Gastroesophageal sphincter (tissue), 3 donors: ENCODE results near the gene EIF6.

Source experiments
- EP300 ChIP-seq: sonication (generic); formaldehyde crosslinking; IDR thresholded peaks from one replicate; pipeline ENCODE4 v1.6.1; 2017; ENCODE audit warnings: antibody characterized with exemption, mild to moderate bottlenecking
- POLR2A ChIP-seq, 2 donors: fragments of 450-650 bp; IDR thresholded peaks; one replicate each; pipeline ENCODE4 v1.6.1; 2017; ENCODE audit warnings: antibody characterized with exemption in 2 of 2, mild to moderate bottlenecking in 2 of 2, moderate library complexity in 1 of 2
- TF ChIP-seq, protein P1 (sequence below), 4 experiments: fragments of 200-600 bp in 2 of 4; fragments of 450-650 bp in 2 of 4; sonication (generic) in 1 of 4; IDR thresholded peaks; one replicate each; pipeline ENCODE4 v1.5.1; 2017 to 2019; ENCODE audit warnings: antibody characterized with exemption in 4 of 4, mild to moderate bottlenecking in 2 of 4, moderate library complexity in 2 of 4

DNA sequence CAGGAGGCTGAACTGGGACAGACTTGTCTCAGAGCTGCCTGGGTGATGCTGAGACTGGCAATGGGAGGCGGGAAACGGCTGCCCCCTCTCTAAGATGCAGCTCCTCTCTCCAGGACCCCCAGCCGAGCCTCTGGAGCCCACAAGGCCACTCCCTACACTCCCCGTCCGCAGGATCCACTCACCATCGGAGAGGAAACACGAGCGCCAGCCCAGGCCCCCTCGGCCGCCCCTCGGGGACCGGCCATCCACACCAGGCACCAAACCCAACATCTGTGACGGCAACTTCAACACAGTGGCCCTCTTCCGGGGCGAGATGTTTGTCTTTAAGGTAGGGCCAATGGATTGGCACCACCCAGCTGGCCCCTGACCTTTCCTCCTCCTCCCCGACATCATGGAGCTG lies 17.5 kb downstream of the EIF6 start:
- TF ChIP-seq, protein P1, sequence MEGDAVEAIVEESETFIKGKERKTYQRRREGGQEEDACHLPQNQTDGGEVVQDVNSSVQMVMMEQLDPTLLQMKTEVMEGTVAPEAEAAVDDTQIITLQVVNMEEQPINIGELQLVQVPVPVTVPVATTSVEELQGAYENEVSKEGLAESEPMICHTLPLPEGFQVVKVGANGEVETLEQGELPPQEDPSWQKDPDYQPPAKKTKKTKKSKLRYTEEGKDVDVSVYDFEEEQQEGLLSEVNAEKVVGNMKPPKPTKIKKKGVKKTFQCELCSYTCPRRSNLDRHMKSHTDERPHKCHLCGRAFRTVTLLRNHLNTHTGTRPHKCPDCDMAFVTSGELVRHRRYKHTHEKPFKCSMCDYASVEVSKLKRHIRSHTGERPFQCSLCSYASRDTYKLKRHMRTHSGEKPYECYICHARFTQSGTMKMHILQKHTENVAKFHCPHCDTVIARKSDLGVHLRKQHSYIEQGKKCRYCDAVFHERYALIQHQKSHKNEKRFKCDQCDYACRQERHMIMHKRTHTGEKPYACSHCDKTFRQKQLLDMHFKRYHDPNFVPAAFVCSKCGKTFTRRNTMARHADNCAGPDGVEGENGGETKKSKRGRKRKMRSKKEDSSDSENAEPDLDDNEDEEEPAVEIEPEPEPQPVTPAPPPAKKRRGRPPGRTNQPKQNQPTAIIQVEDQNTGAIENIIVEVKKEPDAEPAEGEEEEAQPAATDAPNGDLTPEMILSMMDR (IDR thresholded peaks at IDR 0.05): no peak
- TF ChIP-seq POLR2A (IDR thresholded peaks at IDR 0.05): no peak
- TF ChIP-seq EP300: no peak
